ENCODE data around the gene LDLRAD2.

The LDLRAD2 gene

DNA sequence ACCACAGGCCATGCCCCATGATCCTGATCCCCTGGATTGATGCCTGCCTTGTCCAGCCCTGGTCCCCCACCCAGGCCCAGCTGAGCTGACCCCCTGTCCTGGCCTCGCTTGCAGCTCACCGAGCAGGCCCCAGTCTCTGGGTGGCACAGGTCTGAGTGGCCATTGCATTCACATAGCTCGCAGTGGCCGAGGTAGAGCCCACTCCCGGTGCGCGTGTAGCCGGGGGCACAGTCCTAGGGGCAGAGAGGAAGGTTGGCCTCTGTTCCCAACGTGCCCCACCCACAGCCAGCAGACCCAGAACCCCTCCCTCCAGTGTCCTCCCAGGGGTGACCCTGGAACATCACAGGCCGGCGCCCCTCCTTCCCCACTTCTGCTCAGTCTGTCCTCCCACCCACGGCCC, 51.9 kb downstream of the LDLRAD2 start:
- no peak for DNase-seq (ENCODE audit: low spot score)

DNA sequence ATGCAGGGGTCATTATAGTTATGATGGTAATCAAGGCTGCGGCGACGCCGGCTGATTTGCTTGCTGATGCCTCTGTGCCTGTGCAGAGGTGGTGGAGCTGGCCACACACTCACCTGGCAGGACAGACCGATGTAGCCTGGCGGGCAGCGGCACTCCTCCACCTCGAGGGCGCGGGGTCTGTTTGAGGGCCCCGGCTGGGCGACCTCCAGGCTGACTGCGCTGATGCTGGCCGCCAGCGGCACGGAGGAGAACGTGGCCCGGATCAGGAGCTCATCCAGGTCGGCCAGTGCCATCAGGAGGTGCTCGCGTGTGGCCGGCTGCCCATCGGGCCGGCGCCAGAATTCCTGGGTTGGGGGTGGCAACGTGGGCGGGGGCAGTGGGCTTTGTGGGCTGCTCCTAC, 52.7 kb downstream of the LDLRAD2 start:
- no peak for DNase-seq (ENCODE audit: low spot score)

DNA sequence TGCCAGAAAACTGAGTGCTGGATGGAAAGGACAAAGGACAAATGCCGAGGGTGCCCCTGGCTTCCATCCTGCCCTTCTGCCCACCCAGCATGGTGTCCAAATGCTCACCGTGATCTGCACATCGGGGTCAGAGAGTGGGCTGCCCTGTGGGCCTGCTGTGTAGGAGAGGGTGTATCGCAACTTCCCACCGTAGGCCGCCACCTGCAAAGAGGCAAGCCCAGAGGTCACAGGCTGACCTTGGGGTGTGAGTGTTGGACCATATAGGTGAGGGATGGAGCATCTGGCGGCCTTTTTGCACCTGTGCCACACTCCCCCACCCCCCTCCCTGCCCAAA, 53.5 kb downstream of the LDLRAD2 start:
- DNase-seq (ENCODE audit: low spot score) = no peak

DNA sequence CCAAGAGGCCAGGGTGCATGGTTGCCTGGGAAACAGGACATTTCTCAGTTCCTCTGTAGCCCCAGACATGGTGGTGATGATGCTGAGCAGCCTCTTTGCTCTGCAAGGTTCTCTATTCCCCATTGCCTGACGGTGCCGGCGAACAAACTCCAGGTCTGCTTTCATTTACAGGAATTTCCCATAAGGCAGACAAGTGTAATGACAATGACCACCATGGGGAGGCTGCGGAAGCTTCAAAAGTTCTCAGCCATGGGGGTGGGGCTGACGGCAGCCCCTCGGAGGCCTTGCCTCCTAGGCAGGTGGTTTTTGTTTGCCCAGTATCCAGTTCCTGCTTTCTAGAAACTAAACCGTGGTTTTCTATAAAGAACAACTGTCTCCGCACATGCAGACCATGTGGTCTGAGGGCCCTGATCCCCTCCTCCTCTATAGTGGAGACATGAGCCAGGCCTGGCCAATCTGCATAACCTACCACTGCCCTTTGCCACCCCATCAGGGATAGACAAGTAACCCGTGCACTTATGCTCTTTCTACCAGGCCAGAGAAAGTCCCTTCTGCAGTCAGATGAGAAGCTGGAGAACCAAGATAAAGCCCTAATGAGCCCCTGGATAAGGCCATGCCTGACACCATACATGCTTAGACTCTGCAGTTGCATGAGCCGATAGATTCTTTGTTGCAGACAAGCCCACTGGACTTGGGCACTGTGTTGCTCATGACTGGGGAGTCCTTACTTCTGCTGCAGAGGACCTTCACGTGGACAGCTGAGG, 54.1 kb downstream of the LDLRAD2 start:
- no peak for DNase-seq (ENCODE audit: low spot score)

DNA sequence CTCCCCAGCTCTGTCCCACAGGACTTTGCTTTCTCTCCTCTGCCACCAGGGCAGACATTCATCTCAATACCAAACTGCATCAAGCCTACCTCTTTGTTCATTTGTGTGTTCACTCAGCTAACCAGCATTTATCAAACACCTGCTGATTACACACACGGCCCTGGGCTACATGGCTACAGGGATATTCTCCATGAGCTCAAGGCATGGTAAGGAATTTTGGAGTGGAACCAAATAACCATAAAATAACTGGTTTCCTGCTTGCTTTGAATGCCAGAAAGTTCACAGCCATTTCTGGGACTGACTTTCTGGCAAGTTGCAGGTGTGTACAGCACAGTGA, 54.6 kb downstream of the LDLRAD2 start:
- DNase-seq (ENCODE audit: low spot score) = no peak

DNA sequence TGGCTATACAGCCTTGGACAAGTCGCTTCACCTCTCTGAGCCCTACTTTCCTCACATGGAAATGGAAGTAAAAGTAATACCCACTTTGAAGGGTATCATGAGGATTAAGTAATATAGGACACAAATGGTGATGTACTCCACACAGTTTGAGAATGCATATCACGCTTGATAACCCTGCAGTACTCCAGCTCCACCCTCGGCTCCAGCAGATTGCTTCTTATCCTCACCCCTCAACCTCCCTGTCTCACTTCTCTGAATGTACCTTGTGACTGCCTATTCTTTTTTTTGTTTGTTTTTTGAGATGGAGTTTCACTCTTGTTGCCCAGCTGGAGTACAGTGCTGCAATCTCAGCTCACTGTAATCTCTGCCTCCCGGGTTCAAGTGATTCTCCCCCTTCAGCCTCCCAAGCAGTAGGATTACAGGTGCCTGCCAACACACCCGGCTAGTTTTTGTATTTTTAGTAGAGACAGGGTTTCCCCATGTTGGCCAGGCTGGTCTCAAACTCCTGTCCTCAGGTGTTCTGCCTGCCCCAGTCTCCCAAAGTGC, 55.5 kb downstream of the LDLRAD2 start:
- DNase-seq (ENCODE audit: low spot score) = no peak

DNA sequence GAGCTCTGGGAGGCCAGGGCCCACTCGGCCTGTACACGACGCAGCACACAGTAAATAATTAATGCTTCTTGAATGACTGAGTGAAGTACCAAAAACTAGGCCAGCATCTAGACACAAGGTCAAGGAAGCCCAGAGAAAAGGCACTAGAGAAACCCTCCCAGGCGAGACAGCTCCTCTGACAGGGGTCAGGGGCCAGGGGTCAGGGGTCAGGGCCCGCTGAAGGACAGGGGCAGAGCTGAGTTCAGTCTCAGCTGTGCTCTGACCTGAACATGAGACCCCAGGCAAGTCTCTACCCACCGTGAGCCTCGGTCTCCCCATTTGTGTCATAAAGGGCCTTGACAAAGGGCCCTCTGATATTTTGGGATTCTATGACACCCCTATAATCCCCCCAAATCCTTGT, 56.4 kb downstream of the LDLRAD2 start:
- no peak for DNase-seq (ENCODE audit: low spot score)

DNA sequence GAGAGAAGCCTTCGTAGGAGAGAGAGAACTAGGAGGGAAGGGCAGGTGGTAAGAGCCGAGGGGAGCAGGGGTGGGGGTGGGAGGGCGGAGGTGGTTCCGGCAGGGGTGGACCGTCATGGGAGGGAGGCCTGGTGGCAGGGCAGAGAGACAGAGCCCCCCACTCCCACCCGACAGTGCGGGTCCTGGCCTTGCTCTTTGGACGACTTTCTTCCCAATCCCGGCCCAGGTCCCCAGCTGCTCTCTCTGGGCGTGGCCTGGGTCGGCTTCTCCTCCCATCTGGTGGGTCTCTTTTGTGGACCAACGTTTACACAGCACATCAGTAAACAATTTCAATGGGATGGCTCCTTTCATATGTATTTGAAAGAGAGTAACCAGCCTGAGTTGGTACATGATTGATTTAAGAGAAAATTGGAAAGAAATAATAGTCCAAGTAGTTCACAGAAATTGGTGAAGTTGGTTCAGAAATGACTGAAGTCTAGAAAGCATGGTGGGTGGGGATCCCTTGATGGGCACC, 56.9 kb downstream of the LDLRAD2 start:
- no peak for DNase-seq (ENCODE audit: low spot score)

DNA sequence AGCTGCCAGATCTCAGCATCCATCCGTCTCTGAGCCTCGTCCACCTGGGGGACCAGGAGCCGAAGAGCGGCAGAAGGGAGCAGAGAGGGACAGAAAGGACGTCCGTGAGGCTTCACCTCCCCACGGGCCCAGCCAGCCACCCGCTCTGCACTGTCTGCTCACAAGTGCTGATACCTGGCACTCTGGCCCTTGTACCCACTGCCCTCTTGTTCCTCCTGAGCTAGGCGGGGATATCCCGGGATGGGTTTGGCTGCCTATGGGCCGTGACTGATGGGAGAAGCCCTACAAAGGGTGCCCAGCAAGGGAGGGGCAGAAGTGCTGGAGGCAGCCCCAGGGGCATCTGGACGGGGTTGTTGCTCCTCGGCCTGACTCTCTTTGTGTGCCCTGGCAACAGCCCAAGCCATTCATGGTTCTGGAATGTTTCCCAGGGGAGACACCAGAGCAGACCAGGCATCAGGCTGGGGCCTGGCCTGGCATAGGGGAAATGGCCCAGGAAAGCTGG, 57.6 kb downstream of the LDLRAD2 start:
- peak; percentile 68 for DNase-seq (ENCODE audit: low spot score)

DNA sequence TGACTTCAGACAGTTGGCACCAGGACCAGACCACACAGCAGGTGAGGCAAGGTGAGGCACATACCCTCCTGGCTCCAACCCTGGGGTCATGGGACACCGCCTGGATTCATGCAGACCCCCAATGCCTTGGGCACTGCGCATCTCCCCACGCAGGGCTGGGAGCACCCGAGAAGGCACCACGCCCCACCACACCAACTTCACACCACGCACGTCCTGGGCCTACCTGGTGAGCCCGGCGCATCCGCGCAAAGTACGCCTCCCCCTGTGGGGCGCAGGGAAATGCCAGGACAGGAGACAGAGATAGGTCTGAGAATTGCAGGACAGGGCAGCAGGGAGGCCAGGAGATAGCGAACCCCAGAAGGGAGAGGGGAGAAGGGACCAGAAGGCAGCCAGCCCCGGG, 58.5 kb downstream of the LDLRAD2 start:
- no peak for DNase-seq (ENCODE audit: low spot score)

DNA sequence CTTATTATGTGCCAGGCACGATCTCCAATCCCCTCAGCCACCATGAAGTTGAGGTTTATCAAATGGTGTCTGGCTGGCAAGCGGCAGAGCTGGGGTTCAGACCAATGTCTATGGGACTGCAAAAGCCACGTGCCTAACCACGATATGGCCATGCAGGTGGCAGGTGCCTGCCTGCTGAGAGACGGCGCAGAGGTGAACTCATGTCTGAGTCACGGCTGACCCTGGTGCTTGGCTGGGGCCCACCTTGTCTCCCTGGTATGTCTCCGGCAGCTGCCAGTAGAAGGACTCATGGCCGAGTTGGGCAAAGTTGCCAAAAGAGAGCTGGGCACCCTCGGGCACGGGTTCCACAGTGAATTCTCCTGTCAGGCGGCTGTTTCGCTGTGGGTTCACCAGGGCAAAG, 59.9 kb downstream of the LDLRAD2 start:
- no peak for DNase-seq (ENCODE audit: low spot score)

DNA sequence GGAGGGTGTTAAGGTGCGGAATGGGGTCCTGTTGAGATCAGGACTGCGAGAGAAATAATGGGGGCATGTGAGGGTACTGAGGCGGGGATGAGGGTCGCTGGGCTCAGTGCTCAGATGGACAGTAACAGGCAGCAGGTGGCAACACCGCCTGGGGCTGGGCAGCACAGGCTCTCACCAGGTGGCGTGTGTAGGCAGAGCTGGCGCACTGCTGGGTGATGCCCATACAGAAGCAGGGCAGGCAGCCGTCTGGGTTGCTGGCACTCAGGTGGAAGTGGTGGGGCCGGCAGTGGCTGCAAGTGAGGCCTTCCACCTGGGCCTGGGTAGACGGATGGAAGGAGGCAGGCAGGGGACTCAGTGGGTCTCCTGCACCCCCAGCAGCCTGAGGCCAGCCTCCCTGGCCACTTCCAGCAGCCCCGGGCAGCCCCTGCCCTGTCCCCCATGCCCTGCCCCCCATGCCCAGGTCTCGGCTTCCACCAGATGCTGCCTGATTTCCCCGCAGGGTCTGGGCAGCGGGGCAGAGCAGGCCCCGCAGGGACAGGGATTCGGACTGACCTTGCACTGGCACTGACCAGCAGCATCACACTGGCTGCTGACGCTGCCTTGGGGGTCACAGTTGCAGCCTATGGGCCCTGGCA, 60.5 kb downstream of the LDLRAD2 start:
- DNase-seq (ENCODE audit: low spot score) = no peak

DNA sequence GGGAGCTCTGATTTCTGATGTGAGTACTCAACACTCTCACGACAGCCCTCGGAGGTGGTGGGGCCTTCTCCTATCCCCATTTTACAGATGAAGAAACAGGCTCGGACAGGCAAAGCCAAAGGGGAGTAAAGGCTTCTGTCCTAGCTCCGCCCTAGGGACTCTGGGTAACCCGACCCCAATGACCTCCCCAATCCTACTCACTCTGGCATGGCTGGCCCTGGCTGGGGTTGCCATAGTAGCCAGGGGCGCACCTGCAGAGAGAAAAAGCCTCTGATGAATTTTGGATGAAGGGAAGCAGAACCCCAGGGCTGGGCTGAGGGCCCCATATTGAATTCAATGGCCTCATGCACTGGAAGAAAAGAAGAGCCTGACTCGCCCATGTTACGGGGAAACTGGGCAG, 61.1 kb downstream of the LDLRAD2 start:
- DNase-seq (ENCODE audit: low spot score) = no peak

DNA sequence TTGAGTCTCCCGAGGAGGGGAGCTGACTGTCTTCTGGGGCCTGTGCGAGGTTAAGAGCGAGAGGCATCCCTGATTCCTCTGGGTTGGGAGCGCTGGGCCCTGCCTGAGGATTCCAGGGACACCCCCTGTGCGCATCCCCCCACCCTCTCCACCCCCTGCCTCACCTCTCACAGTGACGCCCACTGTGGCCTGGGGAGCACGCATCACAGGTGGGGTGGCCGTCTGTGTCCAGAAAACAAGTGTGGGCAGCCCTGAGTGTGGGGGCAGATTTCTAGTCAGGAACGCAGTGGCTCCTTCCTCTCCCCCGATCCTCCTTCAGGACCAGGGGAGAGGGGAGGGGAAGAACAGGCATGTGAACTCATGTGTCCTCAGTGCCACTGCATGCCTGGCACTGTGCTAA, 61.7 kb downstream of the LDLRAD2 start:
- DNase-seq (ENCODE audit: low spot score) = no peak

DNA sequence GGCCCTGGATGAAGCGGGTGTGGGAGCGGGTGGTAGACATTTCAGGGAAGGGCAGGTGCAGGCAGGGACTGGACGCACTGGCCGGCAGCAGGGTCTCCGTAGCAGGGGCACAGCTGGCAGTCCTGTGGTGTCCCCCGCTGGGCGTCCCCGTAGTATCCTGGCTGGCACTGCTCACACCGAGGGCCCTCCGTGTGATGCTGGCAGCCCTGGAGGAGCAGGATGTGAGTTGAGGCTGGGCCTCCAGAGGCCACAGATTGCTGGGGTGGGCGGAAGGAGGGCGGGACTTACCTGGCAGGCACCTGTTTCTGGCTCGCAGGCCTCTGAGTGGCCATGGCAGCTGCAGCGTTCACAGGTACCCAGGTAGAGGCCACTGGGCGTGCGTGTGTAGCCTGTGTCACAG, 62.3 kb downstream of the LDLRAD2 start:
- no peak for DNase-seq (ENCODE audit: low spot score)
